ENCODE measurements around the gene GPR65.

Gene GPR65

DNA sequence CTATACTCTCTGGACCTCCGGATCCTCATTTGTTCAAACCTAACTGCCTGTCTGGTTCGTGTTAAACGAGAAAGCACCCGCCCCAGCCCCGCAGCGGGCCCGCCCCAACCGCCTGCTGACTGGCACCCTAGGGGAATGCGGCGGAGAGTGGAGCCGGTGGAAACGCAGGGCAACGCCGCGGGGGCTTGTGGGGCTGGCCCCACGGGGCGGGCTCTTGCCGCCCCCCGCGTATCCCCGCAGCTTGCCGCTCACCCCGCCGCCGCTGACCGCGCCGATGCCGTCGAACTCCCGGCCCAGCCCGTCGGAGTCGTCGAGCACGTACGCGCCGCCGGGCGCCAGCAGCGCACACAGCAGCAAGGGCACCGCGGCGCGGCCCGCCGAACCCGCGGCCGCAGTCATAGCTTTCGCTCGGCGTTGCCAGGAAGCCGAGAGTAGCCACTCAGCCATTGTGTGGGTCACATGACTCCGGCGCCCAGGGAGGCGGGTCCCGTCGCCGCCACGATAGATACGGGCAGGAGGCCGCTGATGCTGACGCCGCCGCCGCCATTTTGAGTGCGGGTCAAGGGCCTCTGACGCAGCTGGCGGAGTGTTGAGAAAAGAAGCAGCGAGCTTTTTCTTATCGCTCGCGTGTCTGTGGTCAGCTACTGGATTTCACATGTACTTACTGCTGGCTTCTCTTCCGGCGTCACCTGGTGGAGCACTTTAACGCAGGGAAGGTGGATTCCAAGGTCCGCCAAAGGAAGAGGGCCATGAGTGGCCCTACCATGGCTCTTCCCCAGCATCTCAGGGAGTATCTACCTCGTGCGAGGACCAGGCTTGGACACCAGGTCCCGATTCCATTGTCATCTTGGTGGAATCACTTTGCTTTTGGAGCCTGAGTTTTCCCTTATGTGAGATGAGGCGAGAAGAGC, 12.0 kb upstream of the GPR65 start, which contains the start of gene GALC:
GALC (minus strand) TSS at position 465 of the 911 bp plus-strand sequence; CDS start at position 447, 18 bp downstream.
- DNase-seq (peak; percentile 95), ATAC-seq (replicated peaks) (peak; percentile 85 to 87)
- Mint-ChIP-seq H3K4me1 (peaks cover 33 to 38% of the 10 kb centered on the region in 2 donors), H3K36me3 (no peaks in the 10 kb centered on the region), H3K27ac (peak within 1 kb of the TSS; percentile 98), H3K4me3 (peak within 1 kb of the TSS; percentile 85 to 90), H3K27me3 (no peaks in the 10 kb centered on the region), H3K9me3 (no peaks in the 10 kb centered on the region)

GRCh38 chr14:87994974-87995373, 10.0 kb upstream of the GPR65 start:
- peak in 1 of 2 donors; percentile 15 for ATAC-seq (replicated peaks)
- no peaks in the 10 kb centered on the region for H3K27me3 Mint-ChIP-seq
- H3K4me3 Mint-ChIP-seq: peak overlapping the region in 1 of 2 donors; percentile 13
- peak overlapping the region; percentile 98 for H3K27ac Mint-ChIP-seq
- H3K36me3 Mint-ChIP-seq: no peaks in the 10 kb centered on the region
- peaks cover 37 to 51% of the 10 kb centered on the region in 2 donors for H3K4me1 Mint-ChIP-seq
- H3K9me3 Mint-ChIP-seq: no peaks in the 10 kb centered on the region
- DNase-seq: peak; percentile 43

GRCh38 chr14:87995500-87996290, 9.2 kb upstream of the GPR65 start:
- peaks cover 36 to 51% of the 10 kb centered on the region in 2 donors for H3K4me1 Mint-ChIP-seq
- no peak for ATAC-seq (replicated peaks)
- H3K27me3 Mint-ChIP-seq: no peaks in the 10 kb centered on the region
- no peak for DNase-seq
- H3K36me3 Mint-ChIP-seq: no peaks in the 10 kb centered on the region
- no peaks in the 10 kb centered on the region for H3K9me3 Mint-ChIP-seq
- peak overlapping the region; percentile 98 for H3K27ac Mint-ChIP-seq
- H3K4me3 Mint-ChIP-seq: no peak overlapping the region

GRCh38 chr14:87996291-87996592, 8.7 kb upstream of the GPR65 start:
- DNase-seq (no peak), ATAC-seq (replicated peaks) (no peak)
- H3K27me3 Mint-ChIP-seq: no peaks in the 10 kb centered on the region
- H3K4me1 Mint-ChIP-seq: peaks cover 32 to 51% of the 10 kb centered on the region in 2 donors
- peak overlapping the region; percentile 60 for H3K27ac Mint-ChIP-seq
- no peaks in the 10 kb centered on the region for H3K36me3 Mint-ChIP-seq
- no peaks in the 10 kb centered on the region for H3K9me3 Mint-ChIP-seq
- no peak overlapping the region for H3K4me3 Mint-ChIP-seq

- Mint-ChIP-seq H3K27ac (no peak overlapping the region), H3K4me3 (no peak overlapping the region), H3K4me1 (peaks cover 31 to 52% of the 10 kb centered on the region in 2 donors), H3K36me3 (no peaks in the 10 kb centered on the region), H3K27me3 (no peaks in the 10 kb centered on the region), H3K9me3 (peaks cover 0 to 2% of the 10 kb centered on the region in 2 donors)
- ATAC-seq (replicated peaks) (no peak), DNase-seq (no peak)
These were observed 6.5 kb upstream of the GPR65 start for GRCh38 chr14:87998482-87998881.

- H3K4me1 Mint-ChIP-seq: peaks cover 29 to 46% of the 10 kb centered on the region in 2 donors
These were observed 5.7 kb upstream of the GPR65 start for GRCh38 chr14:87999277-87999676.

DNA sequence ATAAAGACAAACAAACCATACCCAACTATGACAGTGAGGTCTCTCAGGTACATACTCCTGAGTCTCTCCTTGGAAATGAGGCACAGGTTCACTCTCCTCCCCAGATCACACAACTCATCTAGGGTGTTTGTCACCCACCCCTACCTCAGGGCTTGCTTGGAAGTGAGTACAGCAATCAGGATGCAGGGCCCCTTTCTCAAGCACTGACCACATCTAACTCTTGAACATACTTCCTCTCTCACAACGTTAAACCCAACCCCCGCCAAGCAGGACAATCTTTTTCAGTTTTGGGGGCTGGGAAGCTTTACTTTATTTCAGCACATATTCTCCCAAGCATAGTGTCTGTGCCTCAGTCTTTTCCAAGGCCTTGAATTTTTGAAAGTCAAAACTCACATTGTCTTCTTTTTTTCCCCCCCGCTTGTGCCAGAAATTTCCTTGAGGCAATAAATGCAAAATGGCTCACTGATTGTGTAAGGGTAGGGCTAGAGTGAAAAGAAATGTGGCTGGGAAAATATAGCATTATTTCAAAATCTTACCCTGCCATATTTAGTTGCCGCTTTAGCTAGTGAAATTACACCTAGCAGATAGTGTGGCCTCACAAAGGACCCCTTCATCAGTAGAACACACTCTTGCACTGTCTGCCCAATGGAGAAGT, 2.4 kb upstream of the GPR65 start:
- ATAC-seq (replicated peaks) (peak; percentile 26 to 38), DNase-seq (no peak)
- Mint-ChIP-seq H3K9me3 (peaks cover 0 to 2% of the 10 kb centered on the region in 2 donors), H3K4me1 (peaks cover 27 to 44% of the 10 kb centered on the region in 2 donors), H3K27ac (peak overlapping the region; percentile 85), H3K4me3 (no peak overlapping the region), H3K27me3 (no peaks in the 10 kb centered on the region), H3K36me3 (peaks cover 0 to under 1% of the 10 kb centered on the region in 2 donors)

More at GRCh38 chr14:87999277-87999676, 5.7 kb upstream of the GPR65 start:
- DNase-seq: no peak
- H3K27me3 Mint-ChIP-seq: no peaks in the 10 kb centered on the region
- no peak overlapping the region for H3K27ac Mint-ChIP-seq
- peaks cover 0 to 2% of the 10 kb centered on the region in 2 donors for H3K9me3 Mint-ChIP-seq
- H3K4me3 Mint-ChIP-seq: no peak overlapping the region
- no peaks in the 10 kb centered on the region for H3K36me3 Mint-ChIP-seq
- peak; percentile 37 to 50 for ATAC-seq (replicated peaks)

DNA sequence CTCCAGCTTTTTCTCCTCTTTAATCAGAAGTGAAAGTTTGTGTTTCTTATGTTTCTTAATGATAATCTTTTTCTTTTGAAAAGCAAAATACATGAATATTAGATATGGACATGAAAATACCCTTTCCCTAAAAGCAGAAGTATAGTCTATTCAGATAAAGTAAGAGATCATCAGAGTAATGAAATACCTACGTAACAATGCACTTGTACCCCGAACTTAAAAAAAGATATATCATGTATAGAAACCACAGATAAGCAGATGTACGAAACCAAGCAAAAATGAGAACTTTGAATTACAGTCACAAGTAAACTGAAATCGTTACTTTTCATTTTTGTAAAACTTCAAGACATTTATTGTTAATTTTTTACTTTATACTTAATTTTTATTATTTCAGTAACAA, 1.5 kb upstream of the GPR65 start:
- ATAC-seq (replicated peaks): no peak
- Mint-ChIP-seq H3K4me1 (peaks cover 34 to 53% of the 10 kb centered on the region in 2 donors), H3K4me3 (no peak overlapping the region), H3K27ac (no peak overlapping the region), H3K9me3 (peaks cover 0 to 2% of the 10 kb centered on the region in 2 donors), H3K27me3 (no peaks in the 10 kb centered on the region), H3K36me3 (peaks cover 3 to 8% of the 10 kb centered on the region in 2 donors)
- DNase-seq: no peak

DNA sequence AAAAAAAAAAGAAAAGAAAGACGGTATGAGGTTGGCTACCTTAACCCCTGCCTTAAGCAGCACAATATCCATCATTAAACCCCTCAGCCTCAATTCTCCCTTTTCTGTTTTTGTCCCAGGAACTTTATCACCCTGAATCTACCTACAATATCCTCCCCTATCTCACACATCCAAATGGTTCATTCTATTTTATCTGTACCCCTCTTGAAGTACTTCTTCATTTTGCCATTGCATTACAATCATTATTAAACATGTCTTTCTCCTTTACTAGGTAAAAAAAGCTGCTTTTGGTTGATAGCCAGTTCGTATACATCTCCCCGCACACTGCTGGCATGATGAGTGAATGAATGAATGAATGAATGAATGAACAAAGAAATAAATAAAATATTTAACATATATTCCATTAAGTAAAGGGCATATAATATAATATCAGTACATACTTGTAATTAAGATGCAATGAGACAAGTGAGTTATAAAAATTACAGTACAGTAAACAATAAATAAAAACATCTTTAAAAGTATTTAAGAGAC, 364 bp upstream of the GPR65 start:
- Mint-ChIP-seq H3K4me3 (peak overlapping the region; percentile 81 to 84), H3K4me1 (peaks cover 34 to 54% of the 10 kb centered on the region in 2 donors), H3K27ac (peak overlapping the region; percentile 51)

DNA sequence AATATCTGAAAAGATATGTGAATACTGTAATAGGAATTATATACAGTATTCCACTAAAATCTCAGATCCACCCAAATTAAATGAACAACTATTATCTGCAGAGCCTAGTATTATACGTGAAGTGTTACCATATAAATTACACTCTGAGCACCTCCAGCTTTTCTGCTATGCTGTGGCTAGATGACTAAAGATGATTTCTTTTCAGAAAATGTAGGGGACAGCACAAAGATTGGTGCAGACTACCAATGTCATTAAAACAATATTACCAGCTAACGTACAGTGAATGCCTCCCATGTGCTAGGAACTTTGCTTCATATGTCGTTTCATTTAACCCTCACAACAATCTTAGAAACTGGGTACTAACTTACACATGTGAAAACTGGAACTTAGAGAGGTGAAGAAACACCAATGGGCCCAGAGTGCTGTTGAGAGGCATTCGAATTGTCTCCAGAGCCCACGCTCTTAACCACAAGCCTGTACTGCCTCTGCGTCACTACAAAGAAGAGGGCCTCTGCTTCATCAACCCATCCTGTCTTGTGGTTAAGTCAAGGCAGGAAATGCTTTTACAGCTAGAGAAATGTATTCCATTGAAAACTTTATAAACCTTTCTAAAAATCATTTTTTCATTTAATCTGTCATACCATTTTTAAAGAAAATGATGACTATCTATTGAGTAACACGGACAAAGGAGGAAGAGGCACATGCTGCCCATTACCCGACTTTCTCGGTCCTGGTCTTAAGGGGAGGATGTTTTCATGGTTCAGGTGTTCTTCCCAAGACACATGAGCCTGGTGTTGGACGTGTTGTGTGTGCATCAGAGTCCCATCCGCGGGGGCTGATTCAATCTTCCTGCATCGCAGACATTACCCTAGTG, 1.3 kb downstream of the GPR65 start:
- Mint-ChIP-seq H3K27me3 (no peaks in the 10 kb centered on the region), H3K36me3 (peaks cover 11 to 21% of the 10 kb centered on the region in 2 donors), H3K4me1 (peaks cover 39 to 64% of the 10 kb centered on the region in 2 donors), H3K9me3 (peaks cover 0 to 2% of the 10 kb centered on the region in 2 donors), H3K4me3 (peak overlapping the region; percentile 75 to 79), H3K27ac (peak overlapping the region; percentile 91)
- ATAC-seq (replicated peaks): peak; percentile 94 to 96
- DNase-seq: peak; percentile 41

More for the DNA sequence above, 364 bp upstream of the GPR65 start:
- DNase-seq: no peak
- H3K27me3 Mint-ChIP-seq: no peaks in the 10 kb centered on the region
- peaks cover 0 to 2% of the 10 kb centered on the region in 2 donors for H3K9me3 Mint-ChIP-seq
- peaks cover 9 to 13% of the 10 kb centered on the region in 2 donors for H3K36me3 Mint-ChIP-seq
- no peak for ATAC-seq (replicated peaks)

DNA sequence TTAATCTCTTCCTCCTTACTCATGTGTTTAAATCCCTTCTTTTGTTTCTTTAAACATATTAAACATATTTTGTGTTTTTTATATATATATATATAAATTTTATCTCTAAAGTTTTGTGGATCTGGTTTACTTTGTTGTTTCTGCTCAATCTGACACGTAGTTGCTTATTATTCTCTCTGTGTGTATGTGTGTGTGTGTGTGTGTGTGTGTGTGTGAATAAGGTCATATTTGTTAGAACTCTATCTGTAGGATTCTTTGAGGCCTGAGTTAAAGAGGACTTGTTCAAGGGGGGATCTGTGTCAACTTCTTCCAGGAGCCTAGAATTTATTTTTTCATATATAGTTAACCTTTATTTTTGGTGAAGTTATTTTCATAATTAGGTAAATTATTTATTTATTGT, 2.7 kb downstream of the GPR65 start:
- H3K27me3 Mint-ChIP-seq: no peaks in the 10 kb centered on the region
- no peak for ATAC-seq (replicated peaks)
- peak overlapping the region; percentile 49 to 59 for H3K4me3 Mint-ChIP-seq
- peaks cover 35 to 62% of the 10 kb centered on the region in 2 donors for H3K4me1 Mint-ChIP-seq
- no peak for DNase-seq
- H3K9me3 Mint-ChIP-seq: no peaks in the 10 kb centered on the region
- no peak overlapping the region for H3K27ac Mint-ChIP-seq
- peaks cover 14 to 26% of the 10 kb centered on the region in 2 donors for H3K36me3 Mint-ChIP-seq

GRCh38 chr14:88008039-88008742, 3.3 kb downstream of the GPR65 start:
- H3K9me3 Mint-ChIP-seq: no peaks in the 10 kb centered on the region
- H3K4me3 Mint-ChIP-seq: peak overlapping the region in 1 of 2 donors; percentile 68
- peaks cover 14 to 27% of the 10 kb centered on the region in 2 donors for H3K36me3 Mint-ChIP-seq
- no peaks in the 10 kb centered on the region for H3K27me3 Mint-ChIP-seq
- peak overlapping the region; percentile 60 for H3K27ac Mint-ChIP-seq
- ATAC-seq (replicated peaks) (no peak), DNase-seq (no peak)
- peaks cover 30 to 58% of the 10 kb centered on the region in 2 donors for H3K4me1 Mint-ChIP-seq
